ENCODE data around the gene NACC2. TPM values are rescaled to one million over a fixed set of nuclear protein-coding genes. Genes with fewer than 3 reads are reported as not detected.

NACC2 gene
- polyA plus RNA-seq, 1 donor (not counting 4 experiments of a cell fraction or from before 2014, with no cell fraction given) = 4.6 TPM

DNA sequence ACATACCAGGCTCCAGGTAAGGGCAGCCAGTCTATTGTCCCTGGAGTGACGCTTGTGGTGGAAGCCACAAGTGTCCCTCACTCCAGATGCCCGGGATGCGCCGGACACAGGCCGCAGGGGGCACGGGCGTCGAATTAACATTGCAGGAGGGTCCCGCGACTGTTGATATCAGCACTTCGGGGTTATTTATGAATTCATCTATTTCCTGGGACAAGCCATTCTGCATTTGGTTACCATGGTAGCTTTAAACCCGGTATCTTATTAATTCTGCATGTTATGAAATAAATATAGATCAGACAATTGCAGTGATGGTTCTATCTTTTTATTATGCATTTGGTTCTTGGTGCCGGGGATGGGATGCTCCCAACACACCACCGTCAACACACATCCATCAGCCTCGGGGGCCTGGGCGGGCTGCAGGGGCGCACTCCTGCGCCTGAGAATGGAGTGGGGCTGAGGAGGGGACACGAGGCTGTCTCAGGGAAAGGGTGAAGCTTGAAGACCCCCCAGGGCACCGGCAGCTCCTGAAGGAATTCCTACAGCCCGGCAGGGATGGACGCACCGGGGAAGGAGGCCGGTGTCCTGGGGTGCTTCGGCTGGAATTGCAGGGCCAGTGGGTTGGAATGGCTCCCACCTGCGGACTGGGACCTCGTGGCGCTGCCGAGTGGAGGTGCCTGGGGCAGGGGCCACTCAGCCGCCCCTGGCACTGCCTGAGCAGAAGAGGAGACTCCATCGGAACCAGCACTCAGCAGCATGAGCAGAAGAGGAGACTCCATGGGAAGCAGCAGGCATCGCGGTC, 41.2 kb upstream of the NACC2 start:
- Histone ChIP-seq H3K27me3 (ENCODE audit: control insufficient read depth, extremely low read depth, insufficient read depth, low read length) (peaks cover 61% of the 10 kb centered on the region), H2AFZ (ENCODE audit: control insufficient read depth, low read length) (no peak overlapping the region), H3K4me3 (ENCODE audit: control insufficient read depth in 2 of 3, extremely low read depth in 1 of 3, insufficient read depth in 2 of 3, low read depth in 1 of 3, low read length in 3 of 3) (no peak overlapping the region), H3K9ac (ENCODE audit: control insufficient read depth, extremely low read depth, insufficient read depth, low read length) (no peak overlapping the region), H3K27ac (ENCODE audit: control insufficient read depth, insufficient read depth, low read length) (no peak overlapping the region), H3K4me1 (ENCODE audit: control insufficient read depth, extremely low read depth, insufficient read depth, low read length) (peaks cover 16% of the 10 kb centered on the region), H3K36me3 (ENCODE audit: control insufficient read depth in 2 of 2, extremely low read depth in 1 of 2, insufficient read depth in 2 of 2, low read length in 2 of 2) (no peaks in the 10 kb centered on the region), H4K20me1 (ENCODE audit: control insufficient read depth, extremely low read depth, insufficient read depth, low read length) (no peaks in the 10 kb centered on the region), H3K9me3 (ENCODE audit: control insufficient read depth, low read depth, low read length) (no peaks in the 10 kb centered on the region), H3K9me1 (ENCODE audit: control insufficient read depth, extremely low read depth, insufficient read depth, low read length) (no peaks in the 10 kb centered on the region), H3K79me2 (ENCODE audit: control insufficient read depth, insufficient read depth, low read length) (no peaks in the 10 kb centered on the region), H3K4me2 (ENCODE audit: control insufficient read depth, extremely low read depth, insufficient read depth, low read depth, low read length) (no peak overlapping the region)
- no peak for TF ChIP-seq EZH2 (IDR thresholded peaks at IDR 0.05; ENCODE audit: low read length)
- TF ChIP-seq, protein P1, sequence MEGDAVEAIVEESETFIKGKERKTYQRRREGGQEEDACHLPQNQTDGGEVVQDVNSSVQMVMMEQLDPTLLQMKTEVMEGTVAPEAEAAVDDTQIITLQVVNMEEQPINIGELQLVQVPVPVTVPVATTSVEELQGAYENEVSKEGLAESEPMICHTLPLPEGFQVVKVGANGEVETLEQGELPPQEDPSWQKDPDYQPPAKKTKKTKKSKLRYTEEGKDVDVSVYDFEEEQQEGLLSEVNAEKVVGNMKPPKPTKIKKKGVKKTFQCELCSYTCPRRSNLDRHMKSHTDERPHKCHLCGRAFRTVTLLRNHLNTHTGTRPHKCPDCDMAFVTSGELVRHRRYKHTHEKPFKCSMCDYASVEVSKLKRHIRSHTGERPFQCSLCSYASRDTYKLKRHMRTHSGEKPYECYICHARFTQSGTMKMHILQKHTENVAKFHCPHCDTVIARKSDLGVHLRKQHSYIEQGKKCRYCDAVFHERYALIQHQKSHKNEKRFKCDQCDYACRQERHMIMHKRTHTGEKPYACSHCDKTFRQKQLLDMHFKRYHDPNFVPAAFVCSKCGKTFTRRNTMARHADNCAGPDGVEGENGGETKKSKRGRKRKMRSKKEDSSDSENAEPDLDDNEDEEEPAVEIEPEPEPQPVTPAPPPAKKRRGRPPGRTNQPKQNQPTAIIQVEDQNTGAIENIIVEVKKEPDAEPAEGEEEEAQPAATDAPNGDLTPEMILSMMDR (optimal IDR thresholded peaks at IDR 0.05 in 1 of 3, IDR thresholded peaks at IDR 0.05 in 1 of 3, conservative IDR thresholded peaks at IDR 0.05 in 1 of 3; ENCODE audit: extremely low read depth in 1 of 3, insufficient read depth in 2 of 3, low read length in 3 of 3) = no peak
- FAIRE-seq = no peak
- dilution Hi-C loops (cut with MboI; ENCODE audit: extremely low pct_ligation_motif_present, low sequenced_read_pairs) = no loop called here
- no peak for DNase-seq (ENCODE audit: low read depth, low spot score)

DNA sequence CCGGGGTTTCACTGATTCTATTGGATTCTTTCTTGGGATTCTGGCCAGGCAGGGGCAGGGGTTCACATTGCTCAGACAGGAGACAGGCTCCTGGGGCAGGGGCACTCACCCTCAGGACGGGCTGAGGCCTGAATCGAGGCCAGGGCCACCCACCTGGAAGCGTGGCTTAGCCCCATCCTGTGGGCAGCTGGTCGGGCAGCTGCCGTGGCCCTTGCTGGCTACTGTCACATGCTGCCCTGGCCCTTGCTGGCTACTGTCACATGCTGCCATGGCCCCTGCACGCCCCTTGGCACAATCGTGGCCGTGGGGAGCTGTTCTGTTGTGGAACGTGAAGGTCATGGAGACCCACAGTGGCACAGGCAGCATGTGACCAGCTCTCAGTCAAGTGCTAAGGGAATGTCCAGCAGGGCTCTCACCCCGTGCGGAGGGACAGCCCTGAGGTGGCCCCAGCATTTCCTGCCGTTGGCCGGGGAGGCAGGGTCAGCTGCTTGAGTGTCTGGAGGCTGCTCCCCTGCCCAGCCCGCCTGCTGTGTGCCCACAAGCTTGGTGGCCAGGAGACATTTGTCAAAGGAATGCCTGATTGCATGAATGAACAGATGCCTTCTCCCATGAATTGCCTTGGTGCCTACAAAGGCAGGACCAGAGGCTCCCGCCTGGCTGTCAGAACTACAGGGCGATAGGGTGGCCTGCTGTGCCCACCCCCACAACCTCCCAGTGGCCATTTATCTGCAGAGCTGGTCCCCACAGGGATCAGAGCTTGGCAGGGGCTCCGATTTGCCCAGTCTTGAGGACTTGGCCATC, 40.4 kb upstream of the NACC2 start:
- H3K4me3 ChIP-seq (ENCODE audit: control insufficient read depth in 2 of 3, extremely low read depth in 1 of 3, insufficient read depth in 2 of 3, low read depth in 1 of 3, low read length in 3 of 3) = no peak overlapping the region
- TF ChIP-seq, protein P1 (optimal IDR thresholded peaks at IDR 0.05 in 1 of 3, IDR thresholded peaks at IDR 0.05 in 1 of 3, conservative IDR thresholded peaks at IDR 0.05 in 1 of 3; ENCODE audit: extremely low read depth in 1 of 3, insufficient read depth in 2 of 3, low read length in 3 of 3) = no peak
- no peak for TF ChIP-seq EZH2 (IDR thresholded peaks at IDR 0.05; ENCODE audit: low read length)
- H2AFZ ChIP-seq (ENCODE audit: control insufficient read depth, low read length) = no peak overlapping the region
- H3K79me2 ChIP-seq (ENCODE audit: control insufficient read depth, insufficient read depth, low read length) = no peaks in the 10 kb centered on the region
- H3K4me1 ChIP-seq (ENCODE audit: control insufficient read depth, extremely low read depth, insufficient read depth, low read length) = peaks cover 8% of the 10 kb centered on the region
- H4K20me1 ChIP-seq (ENCODE audit: control insufficient read depth, extremely low read depth, insufficient read depth, low read length) = no peaks in the 10 kb centered on the region
- FAIRE-seq (no peak), DNase-seq (ENCODE audit: low read depth, low spot score) (no peak)
- H3K9me3 ChIP-seq (ENCODE audit: control insufficient read depth, low read depth, low read length) = no peaks in the 10 kb centered on the region
- peaks cover 68% of the 10 kb centered on the region for H3K27me3 ChIP-seq (ENCODE audit: control insufficient read depth, extremely low read depth, insufficient read depth, low read length)
- H3K9me1 ChIP-seq (ENCODE audit: control insufficient read depth, extremely low read depth, insufficient read depth, low read length) = no peaks in the 10 kb centered on the region
- no peak overlapping the region for H3K27ac ChIP-seq (ENCODE audit: control insufficient read depth, insufficient read depth, low read length)
- H3K36me3 ChIP-seq (ENCODE audit: control insufficient read depth in 2 of 2, extremely low read depth in 1 of 2, insufficient read depth in 2 of 2, low read length in 2 of 2) = no peaks in the 10 kb centered on the region
- dilution Hi-C loops (cut with MboI; ENCODE audit: extremely low pct_ligation_motif_present, low sequenced_read_pairs) = no loop called here
- no peak overlapping the region for H3K9ac ChIP-seq (ENCODE audit: control insufficient read depth, extremely low read depth, insufficient read depth, low read length)
- H3K4me2 ChIP-seq (ENCODE audit: control insufficient read depth, extremely low read depth, insufficient read depth, low read depth, low read length) = no peak overlapping the region
